GM12878 (cell line): ENCODE measurements around the gene NOP53. TPM values are rescaled to one million over a fixed set of nuclear protein-coding genes. Genes with fewer than 3 reads are reported as not detected.
A peak's percentile ranks its signal among the peaks of the same experiment; 100 is the strongest.

Experiments used
- CHD2 ChIP-seq: IDR thresholded peaks from 2 replicates; pipeline ENCODE4 v1.6.1; 2011; ENCODE audit warnings: low read depth, low read length, improper control_type of control experiment, borderline replicate concordance
- CHD4 ChIP-seq: fragments of 200-600 bp; sonication (generic); IDR thresholded peaks from 2 replicates; pipeline ENCODE4 v1.6.1; 2016; ENCODE audit warnings: mild to moderate bottlenecking
- MEF2B ChIP-seq: fragments of 450-650 bp; IDR thresholded peaks from 2 replicates; pipeline ENCODE4 v1.6.1; 2018; ENCODE audit warnings: mild to moderate bottlenecking, moderate library complexity; ENCODE audit not compliant: partially characterized antibody, poor library complexity, severe bottlenecking
- RCOR1 ChIP-seq: conservative IDR thresholded peaks from 2 replicates; pipeline ENCODE4 v1.6.1; 2012; ENCODE audit warnings: low read depth, low read length, improper control_type of control experiment
- RELA ChIP-seq: fragments of 450-650 bp; IDR thresholded peaks from 2 replicates; pipeline ENCODE4 v1.8.0; 2014; ENCODE audit warnings: borderline replicate concordance; ENCODE audit not compliant: partially characterized antibody
- polyA plus RNA-seq, 11 experiments: library from polyadenylated mRNA; depleted of rRNA in 4 of 11; unstranded in 6 of 11; stranded (reverse) in 5 of 11; fragments of >200 nt; fragmentation: Nextera tagmentation in 4 of 11; fragmentation: Illumina TruSeq in 1 of 11; extraction: Ambion mirVana in 4 of 11; extraction: Trizol in 1 of 11; gene quantifications; 1 replicate in 1 of 11; 2 replicates in 10 of 11; pipeline versions ENCODE4 v1.2.1 to v1.2.3, GENCODE V29; 2011 to 2016; ENCODE audit warnings: inconsistent platforms in 2 of 11, missing spikeins in 2 of 11, low read depth in 1 of 11
- total RNA-seq, 4 experiments: library from RNA; depleted of rRNA in 3 of 4; stranded (reverse); fragments of >200 nt in 3 of 4; fragmentation: Illumina TruSeq in 1 of 4; extraction: Trizol in 1 of 4; gene quantifications; 2 replicates each; pipeline versions ENCODE4 v1.2.1 to v1.2.3, GENCODE V29; 2013 to 2021
- TF ChIP-seq, protein P1 (sequence below): fragments of 450-650 bp; IDR thresholded peaks from 2 replicates; pipeline ENCODE4 v1.6.1; 2018; ENCODE audit warnings: mild to moderate bottlenecking, low read depth, moderate library complexity; ENCODE audit not compliant: partially characterized antibody
- TF ChIP-seq, protein P2 (sequence below): fragments of 150-350 bp; IDR thresholded peaks from 2 replicates; pipeline ENCODE4 v1.6.1; 2014; ENCODE audit warnings: mild to moderate bottlenecking, low read depth, low read length

NOP53 gene
- total and polyA plus RNA-seq, 10 of the 15 experiments (the other 5 are each of a cell fraction or from before 2014, with no cell fraction given), result 6.0 to 386 (median 167) TPM

DNA sequence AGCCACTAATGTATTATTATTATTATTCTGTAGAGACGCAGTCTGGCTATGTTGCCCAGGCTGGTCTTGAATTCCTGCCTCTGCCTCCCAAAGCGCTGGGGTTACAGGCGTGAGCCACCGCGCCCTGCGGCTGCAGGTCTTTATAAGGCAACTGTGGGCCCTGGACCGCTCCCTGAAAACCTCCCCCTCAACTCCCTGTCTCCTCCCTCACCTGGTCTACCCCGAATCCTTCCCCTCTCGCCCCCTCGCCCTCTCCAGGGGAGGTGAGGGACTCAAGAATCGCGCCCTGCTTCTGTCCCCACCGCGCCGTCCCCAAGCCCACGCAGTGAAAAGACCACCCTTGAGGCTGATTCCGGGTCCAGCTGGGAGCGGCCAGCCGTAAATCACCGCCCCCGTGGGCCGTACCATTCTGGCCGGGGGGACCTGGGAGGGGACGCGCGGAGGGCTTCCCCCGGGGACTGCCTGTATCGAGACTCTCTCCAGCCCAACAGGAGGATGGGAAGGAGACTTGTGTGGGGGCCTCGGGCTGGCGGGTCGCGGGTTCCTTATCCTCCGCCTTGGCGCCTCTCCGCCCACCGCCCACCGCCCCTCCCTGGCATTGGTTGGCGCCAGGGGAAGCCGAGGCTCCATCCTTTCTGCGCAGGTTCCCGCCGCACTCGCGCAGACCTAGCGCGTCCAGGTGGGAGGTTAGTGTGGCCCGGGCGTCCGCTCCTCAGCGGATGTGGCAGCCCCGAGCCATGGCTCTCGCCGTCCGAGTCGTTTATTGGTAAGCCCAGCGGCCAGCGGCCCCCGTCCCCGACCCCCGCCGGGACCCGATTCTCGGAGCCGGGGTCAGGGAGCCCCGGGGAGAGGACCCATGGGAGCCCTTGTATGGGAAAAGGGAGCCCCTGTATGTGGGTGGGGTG lies 33.0 kb downstream of the NOP53 start, which contains the start of gene SELENOW (continued):
- TF ChIP-seq, protein P1, sequence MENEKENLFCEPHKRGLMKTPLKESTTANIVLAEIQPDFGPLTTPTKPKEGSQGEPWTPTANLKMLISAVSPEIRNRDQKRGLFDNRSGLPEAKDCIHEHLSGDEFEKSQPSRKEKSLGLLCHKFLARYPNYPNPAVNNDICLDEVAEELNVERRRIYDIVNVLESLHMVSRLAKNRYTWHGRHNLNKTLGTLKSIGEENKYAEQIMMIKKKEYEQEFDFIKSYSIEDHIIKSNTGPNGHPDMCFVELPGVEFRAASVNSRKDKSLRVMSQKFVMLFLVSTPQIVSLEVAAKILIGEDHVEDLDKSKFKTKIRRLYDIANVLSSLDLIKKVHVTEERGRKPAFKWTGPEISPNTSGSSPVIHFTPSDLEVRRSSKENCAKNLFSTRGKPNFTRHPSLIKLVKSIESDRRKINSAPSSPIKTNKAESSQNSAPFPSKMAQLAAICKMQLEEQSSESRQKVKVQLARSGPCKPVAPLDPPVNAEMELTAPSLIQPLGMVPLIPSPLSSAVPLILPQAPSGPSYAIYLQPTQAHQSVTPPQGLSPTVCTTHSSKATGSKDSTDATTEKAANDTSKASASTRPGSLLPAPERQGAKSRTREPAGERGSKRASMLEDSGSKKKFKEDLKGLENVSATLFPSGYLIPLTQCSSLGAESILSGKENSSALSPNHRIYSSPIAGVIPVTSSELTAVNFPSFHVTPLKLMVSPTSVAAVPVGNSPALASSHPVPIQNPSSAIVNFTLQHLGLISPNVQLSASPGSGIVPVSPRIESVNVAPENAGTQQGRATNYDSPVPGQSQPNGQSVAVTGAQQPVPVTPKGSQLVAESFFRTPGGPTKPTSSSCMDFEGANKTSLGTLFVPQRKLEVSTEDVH, result peak; percentile 17
- TF ChIP-seq CHD2, result no peak
- no peak for TF ChIP-seq CHD4
- peak; percentile 57; the same call in 1 of the 2 replicates for TF ChIP-seq RCOR1
- TF ChIP-seq, protein P2, sequence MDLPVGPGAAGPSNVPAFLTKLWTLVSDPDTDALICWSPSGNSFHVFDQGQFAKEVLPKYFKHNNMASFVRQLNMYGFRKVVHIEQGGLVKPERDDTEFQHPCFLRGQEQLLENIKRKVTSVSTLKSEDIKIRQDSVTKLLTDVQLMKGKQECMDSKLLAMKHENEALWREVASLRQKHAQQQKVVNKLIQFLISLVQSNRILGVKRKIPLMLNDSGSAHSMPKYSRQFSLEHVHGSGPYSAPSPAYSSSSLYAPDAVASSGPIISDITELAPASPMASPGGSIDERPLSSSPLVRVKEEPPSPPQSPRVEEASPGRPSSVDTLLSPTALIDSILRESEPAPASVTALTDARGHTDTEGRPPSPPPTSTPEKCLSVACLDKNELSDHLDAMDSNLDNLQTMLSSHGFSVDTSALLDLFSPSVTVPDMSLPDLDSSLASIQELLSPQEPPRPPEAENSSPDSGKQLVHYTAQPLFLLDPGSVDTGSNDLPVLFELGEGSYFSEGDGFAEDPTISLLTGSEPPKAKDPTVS, result no peak
- peak; percentile 75 for TF ChIP-seq RELA
- TF ChIP-seq MEF2B, result no peak
